HG03520 (cell line): ENCODE data around the gene EHBP1.

Experiments
- ATAC-seq: cut with Tn5 transposase; IDR thresholded peaks from one replicate; pipeline ENCODE4 v1.9.1; 2021; ENCODE audit warnings: mild to moderate bottlenecking, moderate library complexity; ENCODE audit not compliant: unreplicated experiment

EHBP1 gene

GRCh38 chr2:62705007-62705829, at the start of gene EHBP1:
Gene EHBP1, plus strand, starts transcription at chr2:62705713. Its CDS starts 1,479 bp downstream, at chr2:62707192.
- peak; percentile 94 for ATAC-seq

DNA sequence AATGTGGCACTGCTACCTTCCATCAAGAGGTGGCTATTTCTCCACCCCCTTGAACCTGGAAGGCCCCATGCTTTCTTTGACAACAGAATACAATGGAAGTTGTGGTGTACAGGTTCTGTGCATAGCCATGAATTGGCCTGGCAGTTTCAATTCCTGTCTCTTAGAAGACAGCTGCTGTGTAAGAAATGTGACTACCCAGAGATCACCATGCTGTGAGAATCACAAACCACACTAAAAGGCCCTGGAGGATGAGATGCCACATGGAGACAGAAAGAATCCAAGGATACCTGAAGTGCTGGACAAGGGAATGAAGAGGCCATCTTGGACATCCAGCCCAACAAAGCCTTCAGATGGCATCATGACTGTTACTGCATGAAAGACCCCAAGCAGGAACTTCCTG, 47.7 kb upstream of the EHBP1 start:
- ATAC-seq = no peak

GRCh38 chr2:62658891-62659290, 46.6 kb upstream of the EHBP1 start:
- ATAC-seq = no peak

- ATAC-seq = peak; percentile 77
Measured at GRCh38 chr2:62660087-62660486, 45.4 kb upstream of the EHBP1 start.

GRCh38 chr2:62660582-62661262, 44.8 kb upstream of the EHBP1 start:
- ATAC-seq = no peak

- no peak for ATAC-seq
Measured at GRCh38 chr2:62661263-62661635, 44.3 kb upstream of the EHBP1 start.

- ATAC-seq = no peak
Measured at GRCh38 chr2:62662131-62662530, 43.4 kb upstream of the EHBP1 start.

DNA sequence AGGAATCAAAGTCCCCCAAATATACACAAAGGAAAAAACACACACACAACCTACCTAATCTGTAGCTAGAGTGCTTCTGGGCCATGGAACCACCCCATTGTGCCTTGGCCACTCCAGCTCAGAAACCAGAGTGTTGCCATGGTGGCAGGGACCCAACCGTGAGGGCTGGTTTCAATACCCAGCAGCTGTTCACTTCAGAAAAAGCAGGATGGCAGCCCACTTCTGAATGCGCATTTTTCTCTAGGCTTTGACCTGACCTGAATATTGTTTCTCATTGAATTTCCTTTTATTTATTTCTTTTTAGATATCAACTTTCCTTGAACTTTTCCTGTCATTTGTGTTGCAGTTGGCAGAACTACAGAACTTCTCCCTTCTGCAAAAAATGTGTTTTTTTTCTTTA, 43.0 kb upstream of the EHBP1 start:
- ATAC-seq = no peak

GRCh38 chr2:62663411-62663810, 42.1 kb upstream of the EHBP1 start:
- ATAC-seq = no peak

- no peak for ATAC-seq
Measured at GRCh38 chr2:62663920-62664795, 41.4 kb upstream of the EHBP1 start.

GRCh38 chr2:62665446-62665845, 40.1 kb upstream of the EHBP1 start:
- ATAC-seq = no peak

DNA sequence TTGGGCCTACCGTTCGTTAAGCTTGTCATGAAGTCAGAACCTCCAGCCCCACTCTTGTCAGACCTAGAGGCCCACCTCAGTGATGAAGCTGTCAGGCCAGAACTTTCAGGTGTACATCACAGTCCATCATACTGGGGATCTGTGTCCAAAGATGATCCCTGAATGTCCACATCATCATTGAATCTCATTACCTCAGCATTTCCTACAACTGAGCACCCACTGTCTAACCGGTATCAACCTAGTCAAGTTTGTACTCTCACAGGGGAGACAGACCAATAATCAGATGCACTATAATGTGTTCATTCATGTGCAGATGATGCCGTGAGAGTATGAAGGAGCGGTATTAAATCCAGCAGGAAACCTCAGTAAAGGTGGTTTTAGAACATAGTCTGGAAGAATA, 36.3 kb upstream of the EHBP1 start:
- ATAC-seq = no peak

DNA sequence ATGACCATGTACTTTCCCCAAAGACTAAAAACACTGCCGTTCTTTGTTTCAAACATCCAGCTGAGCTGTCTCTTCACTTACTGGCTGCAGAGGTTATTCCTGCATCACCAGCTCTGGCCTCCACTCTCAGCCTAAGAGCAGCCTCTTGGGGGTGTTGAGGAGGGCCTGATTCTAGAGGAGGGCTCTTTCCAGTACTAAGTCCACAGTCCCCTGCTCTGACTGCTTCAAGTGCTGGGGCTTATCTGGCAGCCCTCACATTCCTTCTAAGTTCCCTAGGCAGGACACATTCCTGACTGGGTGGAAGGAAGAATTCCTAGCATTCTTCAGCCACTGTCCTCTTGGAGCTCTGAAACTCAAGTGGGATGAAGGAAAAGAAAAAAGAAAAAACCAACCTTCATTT, 32.9 kb upstream of the EHBP1 start:
- ATAC-seq = no peak

GRCh38 chr2:62675062-62675461, 30.5 kb upstream of the EHBP1 start:
- no peak for ATAC-seq

DNA sequence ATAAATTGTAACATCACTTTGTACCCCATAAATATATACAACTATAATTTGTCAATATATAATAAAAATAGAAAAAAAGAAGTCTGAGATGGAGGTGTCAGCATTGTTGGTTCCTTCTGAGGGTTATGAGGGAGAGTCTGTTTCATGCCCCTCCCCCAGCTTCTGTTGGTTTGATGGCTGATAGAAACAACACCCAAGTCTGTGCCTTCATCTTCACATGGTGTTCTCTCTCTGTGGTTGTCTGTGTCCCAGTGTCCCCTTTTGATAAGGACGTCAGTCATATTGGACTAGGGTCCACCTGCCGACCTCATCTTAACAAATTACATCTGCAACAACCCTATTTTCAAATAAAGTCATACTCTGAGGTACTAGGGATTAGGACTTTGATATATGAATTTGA, 20.3 kb upstream of the EHBP1 start:
- no peak for ATAC-seq

DNA sequence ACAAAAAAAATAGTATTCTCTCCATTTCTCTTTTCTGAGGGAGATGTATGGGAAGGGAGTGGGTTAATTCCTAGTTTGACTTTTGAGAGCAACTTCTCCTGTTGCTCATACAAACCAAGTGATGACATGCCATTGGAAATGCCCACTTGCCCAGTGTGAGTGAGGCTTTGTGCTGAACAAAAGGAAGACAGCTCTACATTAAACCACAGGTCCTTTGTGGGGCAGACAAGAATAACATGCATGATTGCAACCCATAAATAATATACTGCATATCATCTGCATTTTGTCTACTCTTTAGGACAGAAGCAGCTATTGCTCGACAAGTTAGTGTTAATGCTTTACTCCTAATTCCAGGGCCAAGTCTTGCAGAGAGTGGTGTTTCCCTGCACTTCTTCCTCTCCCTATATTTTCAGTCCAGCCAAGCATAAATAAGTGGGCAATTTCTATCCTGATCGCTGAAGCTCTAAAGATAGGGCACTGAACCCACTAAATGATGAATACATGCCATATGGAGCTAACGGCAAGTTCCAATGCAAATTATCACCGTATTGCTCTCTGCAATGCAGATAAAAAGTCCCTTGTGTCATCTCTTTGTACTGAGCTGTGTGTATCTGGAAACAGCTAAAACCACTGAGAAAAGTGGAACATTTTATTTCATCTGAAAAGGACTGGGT, 19.4 kb upstream of the EHBP1 start:
- no peak for ATAC-seq

- ATAC-seq = no peak
Measured at GRCh38 chr2:62687636-62688035, 17.9 kb upstream of the EHBP1 start.

DNA sequence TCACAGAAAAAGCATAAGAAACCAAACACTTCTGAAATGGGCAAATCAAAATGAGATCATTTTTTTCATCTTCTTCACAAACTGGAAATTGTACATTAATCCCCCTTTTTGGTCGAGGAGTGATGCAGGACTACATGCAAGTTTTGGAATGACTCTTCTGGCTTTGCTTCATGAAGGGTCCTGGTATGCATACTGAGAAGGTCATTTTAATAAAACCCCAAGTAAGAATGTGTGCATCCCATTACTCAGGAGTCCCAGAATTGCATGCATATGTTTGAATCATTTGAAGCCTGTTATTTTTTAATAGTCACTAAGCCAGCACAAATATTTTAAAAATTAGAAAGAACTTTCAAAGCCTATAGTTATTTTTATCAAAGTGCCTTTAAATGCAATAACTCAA, 16.7 kb upstream of the EHBP1 start:
- no peak for ATAC-seq

- ATAC-seq = no peak
Measured at GRCh38 chr2:62691186-62691585, 14.3 kb upstream of the EHBP1 start.

DNA sequence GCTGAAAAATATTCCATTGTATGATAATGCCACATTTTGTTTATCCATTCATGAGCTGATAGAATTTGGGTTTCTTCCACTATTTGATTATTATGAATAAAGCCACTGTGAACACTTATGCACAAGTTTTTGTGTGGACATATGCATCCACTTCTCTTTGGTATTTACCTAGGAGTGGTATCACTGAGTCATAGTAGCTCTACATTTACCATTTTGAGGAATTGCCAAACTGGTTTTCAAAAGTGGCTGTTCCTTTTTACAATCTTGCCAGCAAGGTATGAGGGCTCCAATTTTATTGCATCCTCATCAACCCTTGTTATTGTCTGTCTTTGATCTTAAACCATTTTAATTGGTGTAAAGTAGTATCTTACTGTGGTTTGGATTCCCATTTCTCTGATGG, 13.3 kb upstream of the EHBP1 start:
- ATAC-seq = no peak

DNA sequence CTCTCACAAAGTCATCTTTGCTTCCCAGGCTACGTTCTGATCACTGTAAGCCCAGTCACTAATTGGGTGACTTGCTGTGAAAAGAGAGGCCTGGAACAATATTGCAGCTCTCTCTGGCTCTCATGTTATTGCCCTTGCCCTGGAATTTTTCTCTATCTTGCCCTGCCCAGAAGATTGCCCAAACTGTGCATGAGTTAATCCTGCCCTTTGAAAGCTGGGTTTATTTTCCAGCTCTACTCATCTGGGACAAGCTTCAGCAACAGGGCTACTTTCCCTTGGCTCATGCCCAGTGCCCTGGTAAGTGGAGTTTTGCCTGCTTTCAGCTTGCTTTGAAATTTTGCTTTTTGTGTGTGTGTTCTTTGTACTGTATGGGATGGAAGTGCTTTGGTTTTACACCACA, 6.9 kb upstream of the EHBP1 start:
- no peak for ATAC-seq
